ENCODE measurements around the gene CLEC18B. TPM values are rescaled to one million over a fixed set of nuclear protein-coding genes. Genes with fewer than 3 reads are reported as not detected.
A peak's percentile ranks its signal among the peaks of the same experiment; 100 is the strongest.

Gene CLEC18B
- total RNA-seq, 1 donor from 2014 or later = under 0.01 TPM

GRCh38 chr16:74361646-74362610, 59.4 kb downstream of the CLEC18B start:
- peak in 1 of 2 donors; percentile 55 for DNase-seq (ENCODE audit: low read depth in 2 of 2)

Other genes with a start within 250 kb of the CLEC18B start
- 56.2 and 59.9 TPM in 2 replicates for gene PSMD7, start 124.7 kb downstream of the CLEC18B start, total RNA-seq
- gene NPIPB15, start 45.2 kb downstream of the CLEC18B start, total RNA-seq = not detected in 2 replicates
- gene GLG1, start 185.6 kb upstream of the CLEC18B start, total RNA-seq = 58.5 and 61.5 TPM in 2 replicates
- 13.7 and 16.7 TPM in 2 replicates for gene RFWD3, start 245.4 kb upstream of the CLEC18B start, total RNA-seq

Measured in lung microvascular endothelial cell (primary cell).